KMS-11 (cell line): ENCODE results near the gene GNAQ.

Experiments
- H2AFZ ChIP-seq: fragments of 200-600 bp; sonication (generic); 2 replicates; pipeline ENCODE4 v1.6.1; 2016; ENCODE audit warnings: antibody characterized with exemption, mixed run types, low read depth
- H3K27ac ChIP-seq: fragments of 200-600 bp; sonication (generic); 2 replicates; pipeline ENCODE4 v1.6.1; 2016; ENCODE audit warnings: mild to moderate bottlenecking, mixed run types
- H3K27me3 ChIP-seq: fragments of 200-600 bp; sonication (generic); 2 replicates; pipeline ENCODE4 v1.6.1; 2017; ENCODE audit warnings: mild to moderate bottlenecking, low read depth, mixed run types, moderate library complexity; ENCODE audit not compliant: insufficient read depth
- H3K36me3 ChIP-seq: fragments of 200-600 bp; sonication (generic); 2 replicates; pipeline ENCODE4 v1.6.1; 2017; ENCODE audit warnings: mild to moderate bottlenecking, mixed run types; ENCODE audit not compliant: insufficient read depth
- H3K4me1 ChIP-seq: fragments of 200-600 bp; sonication (generic); 2 replicates; pipeline ENCODE4 v1.6.1; 2016; ENCODE audit warnings: mild to moderate bottlenecking, low read depth, mixed run types; ENCODE audit not compliant: poor library complexity, severe bottlenecking
- H3K4me2 ChIP-seq: fragments of 200-600 bp; sonication (generic); 2 replicates; pipeline ENCODE4 v1.7.0; 2016; ENCODE audit warnings: mild to moderate bottlenecking, mixed run types
- H3K4me3 ChIP-seq: fragments of 200-600 bp; sonication (generic); IDR thresholded peaks from 2 replicates; pipeline ENCODE4 v1.6.1; 2017; ENCODE audit warnings: low read depth, low read length, mixed read lengths; ENCODE audit not compliant: insufficient read depth
- H3K79me2 ChIP-seq: fragments of 200-600 bp; sonication (generic); 2 replicates; pipeline ENCODE4 v1.6.1; 2016; ENCODE audit warnings: low read depth, mixed run types; ENCODE audit not compliant: insufficient read depth
- H3K9ac ChIP-seq: fragments of 200-600 bp; sonication (generic); 2 replicates; pipeline ENCODE4 v1.6.1; 2016; ENCODE audit warnings: mild to moderate bottlenecking, mixed run types
- H4K20me1 ChIP-seq: fragments of 200-600 bp; sonication (generic); 2 replicates; pipeline ENCODE4 v1.6.1; 2016; ENCODE audit warnings: mild to moderate bottlenecking, mixed run types; ENCODE audit not compliant: insufficient read depth
- TF ChIP-seq, protein P1 (sequence below): fragments of 200-600 bp; sonication (generic); conservative IDR thresholded peaks from 2 replicates; pipeline ENCODE4 v1.6.1; 2017; ENCODE audit warnings: low read depth, mild to moderate bottlenecking, antibody characterized with exemption, low read length, moderate library complexity, mixed read lengths

GNAQ gene

GRCh38 chr9:77856615-77857014 is 175.0 kb downstream of the GNAQ start:
- no peak overlapping the region for H3K9ac ChIP-seq
- H3K79me2 ChIP-seq, result no peaks in the 10 kb centered on the region
- no peaks in the 10 kb centered on the region for H3K36me3 ChIP-seq
- no peak overlapping the region for H3K27ac ChIP-seq
- no peaks in the 10 kb centered on the region for H4K20me1 ChIP-seq
- H3K27me3 ChIP-seq, result no peaks in the 10 kb centered on the region
- no peak overlapping the region for H3K4me2 ChIP-seq
- TF ChIP-seq, protein P1, sequence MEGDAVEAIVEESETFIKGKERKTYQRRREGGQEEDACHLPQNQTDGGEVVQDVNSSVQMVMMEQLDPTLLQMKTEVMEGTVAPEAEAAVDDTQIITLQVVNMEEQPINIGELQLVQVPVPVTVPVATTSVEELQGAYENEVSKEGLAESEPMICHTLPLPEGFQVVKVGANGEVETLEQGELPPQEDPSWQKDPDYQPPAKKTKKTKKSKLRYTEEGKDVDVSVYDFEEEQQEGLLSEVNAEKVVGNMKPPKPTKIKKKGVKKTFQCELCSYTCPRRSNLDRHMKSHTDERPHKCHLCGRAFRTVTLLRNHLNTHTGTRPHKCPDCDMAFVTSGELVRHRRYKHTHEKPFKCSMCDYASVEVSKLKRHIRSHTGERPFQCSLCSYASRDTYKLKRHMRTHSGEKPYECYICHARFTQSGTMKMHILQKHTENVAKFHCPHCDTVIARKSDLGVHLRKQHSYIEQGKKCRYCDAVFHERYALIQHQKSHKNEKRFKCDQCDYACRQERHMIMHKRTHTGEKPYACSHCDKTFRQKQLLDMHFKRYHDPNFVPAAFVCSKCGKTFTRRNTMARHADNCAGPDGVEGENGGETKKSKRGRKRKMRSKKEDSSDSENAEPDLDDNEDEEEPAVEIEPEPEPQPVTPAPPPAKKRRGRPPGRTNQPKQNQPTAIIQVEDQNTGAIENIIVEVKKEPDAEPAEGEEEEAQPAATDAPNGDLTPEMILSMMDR, result no peak
- H3K4me3 ChIP-seq, result no peak overlapping the region
- H2AFZ ChIP-seq, result no peak overlapping the region
- no peaks in the 10 kb centered on the region for H3K4me1 ChIP-seq

DNA sequence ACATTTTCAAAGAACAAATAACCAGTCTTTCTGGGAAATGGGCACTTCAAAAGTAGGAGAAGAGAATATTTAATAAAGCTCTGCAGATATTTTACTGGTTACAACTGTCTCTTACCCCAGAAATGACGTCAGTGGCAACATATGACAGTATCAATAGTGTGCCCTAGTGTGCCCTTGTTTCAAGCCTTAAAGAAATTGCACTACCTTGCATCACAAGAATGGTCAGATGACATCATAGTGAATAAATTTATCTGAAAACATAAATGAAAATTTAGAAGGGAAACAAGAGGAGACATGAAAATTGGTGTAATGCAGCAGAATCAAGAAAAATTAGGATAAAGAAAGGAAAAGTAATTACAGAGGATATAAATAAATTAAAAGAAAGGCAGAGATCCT is 176.7 kb downstream of the GNAQ start:
- Histone ChIP-seq H3K36me3 (no peaks in the 10 kb centered on the region), H3K27ac (no peak overlapping the region), H3K79me2 (no peaks in the 10 kb centered on the region)

DNA sequence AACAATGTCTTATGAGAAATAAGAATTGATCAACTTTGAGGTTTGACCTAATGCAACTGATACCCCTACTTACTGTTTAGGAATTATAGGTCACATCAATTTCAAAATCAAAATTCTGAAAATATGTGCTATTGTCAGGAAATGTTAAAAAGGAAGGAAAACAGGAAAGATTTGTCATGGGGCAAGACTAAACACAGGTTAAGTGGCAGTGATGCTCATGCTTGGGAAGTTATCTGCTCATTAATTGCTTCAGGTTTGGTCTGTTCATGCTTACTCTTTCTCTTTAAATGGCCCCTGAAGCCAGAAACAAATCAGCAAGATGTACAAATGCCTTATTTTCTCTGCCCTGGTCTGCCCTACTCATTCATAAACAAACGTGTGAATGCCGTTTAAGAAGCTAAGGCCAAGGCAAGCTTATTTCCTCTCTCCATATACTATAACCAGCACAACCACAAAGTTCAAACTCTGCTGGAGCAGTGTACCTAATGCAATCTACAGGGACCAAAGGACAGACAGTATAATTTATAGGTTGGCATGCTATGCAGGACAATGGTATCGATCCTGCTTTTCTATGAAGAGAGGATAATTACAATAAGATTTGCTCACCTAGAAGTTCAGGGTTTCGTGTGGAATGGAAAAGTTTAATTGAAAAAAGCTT is 177.2 kb downstream of the GNAQ start:
- H3K79me2 ChIP-seq, result no peaks in the 10 kb centered on the region

More for the DNA sequence above, 176.7 kb downstream of the GNAQ start:
- H3K27me3 ChIP-seq, result no peaks in the 10 kb centered on the region
- no peaks in the 10 kb centered on the region for H4K20me1 ChIP-seq
- no peak overlapping the region for H3K9ac ChIP-seq
- H2AFZ ChIP-seq, result no peak overlapping the region
- H3K4me1 ChIP-seq, result no peaks in the 10 kb centered on the region
- TF ChIP-seq, protein P1, result no peak
- H3K4me2 ChIP-seq, result no peak overlapping the region
- no peak overlapping the region for H3K4me3 ChIP-seq

GRCh38 chr9:77853716-77854115 is 177.9 kb downstream of the GNAQ start:
- H4K20me1 ChIP-seq, result no peaks in the 10 kb centered on the region
- H3K27ac ChIP-seq, result no peak overlapping the region
- H3K9ac ChIP-seq, result no peak overlapping the region
- no peak overlapping the region for H3K4me3 ChIP-seq
- H2AFZ ChIP-seq, result no peak overlapping the region
- no peaks in the 10 kb centered on the region for H3K36me3 ChIP-seq
- no peaks in the 10 kb centered on the region for H3K27me3 ChIP-seq
- TF ChIP-seq, protein P1, result no peak
- H3K4me2 ChIP-seq, result no peak overlapping the region
- H3K79me2 ChIP-seq, result no peaks in the 10 kb centered on the region
- no peaks in the 10 kb centered on the region for H3K4me1 ChIP-seq

More for the DNA sequence above, 177.2 kb downstream of the GNAQ start:
- H3K9ac ChIP-seq, result no peak overlapping the region
- no peaks in the 10 kb centered on the region for H3K4me1 ChIP-seq
- no peak overlapping the region for H2AFZ ChIP-seq
- no peaks in the 10 kb centered on the region for H4K20me1 ChIP-seq
- TF ChIP-seq, protein P1, result no peak
- H3K27me3 ChIP-seq, result no peaks in the 10 kb centered on the region
- no peak overlapping the region for H3K4me2 ChIP-seq
- no peak overlapping the region for H3K27ac ChIP-seq
- no peak overlapping the region for H3K4me3 ChIP-seq
- no peaks in the 10 kb centered on the region for H3K36me3 ChIP-seq
